Stimulated activated CD8-positive, alpha-beta memory T cell treated with anti-CD3 and anti-CD28 coated beads, Interleukin-12 subunit alpha, Interleukin-12 subunit beta, amount 100 ng/mL, for 1 hour (primary cell): ENCODE measurements around the gene TMEM184B.
"Not testable (repeated sequence)": the region's sequence is repeated elsewhere in the genome, so short reads cannot be mapped to it uniquely, and the experiment has no call there.

Source experiments
- DNase-seq: peaks from one replicate; pipeline ENCODE4 v3.0.0-alpha.2; 2020; ENCODE audit warnings: low read depth

The TMEM184B gene

GRCh38 chr22:38249301-38249700, 23.5 kb downstream of the TMEM184B start:
- no peak for DNase-seq

- DNase-seq: no peak
Measured at GRCh38 chr22:38248280-38248679, 24.5 kb downstream of the TMEM184B start.

- DNase-seq: no peak
Measured at GRCh38 chr22:38247713-38248112, 25.1 kb downstream of the TMEM184B start.

- no peak for DNase-seq
Measured at GRCh38 chr22:38246692-38247091, 26.1 kb downstream of the TMEM184B start.

- no peak for DNase-seq
Measured at GRCh38 chr22:38246046-38246658, 26.7 kb downstream of the TMEM184B start.

- no peak for DNase-seq
Measured at GRCh38 chr22:38244106-38244505, 28.7 kb downstream of the TMEM184B start.

- DNase-seq: no peak
Measured at GRCh38 chr22:38243007-38243765, 29.6 kb downstream of the TMEM184B start.

- DNase-seq: no peak
Measured at GRCh38 chr22:38240734-38241252, 32.0 kb downstream of the TMEM184B start.

GRCh38 chr22:38239101-38239761, 33.6 kb downstream of the TMEM184B start:
- DNase-seq: no peak

GRCh38 chr22:38238519-38239071, 34.2 kb downstream of the TMEM184B start:
- DNase-seq: no peak

GRCh38 chr22:38236786-38237185, 36.0 kb downstream of the TMEM184B start:
- DNase-seq: no peak

- DNase-seq: no peak
Measured at GRCh38 chr22:38235240-38235850, 37.5 kb downstream of the TMEM184B start.

GRCh38 chr22:38233856-38234255, 39.0 kb downstream of the TMEM184B start:
- not testable (repeated sequence) for DNase-seq

GRCh38 chr22:38233427-38233826, 39.4 kb downstream of the TMEM184B start:
- DNase-seq: no peak

- no peak for DNase-seq
Measured at GRCh38 chr22:38232196-38232595, 40.6 kb downstream of the TMEM184B start.

GRCh38 chr22:38230916-38231315, 41.9 kb downstream of the TMEM184B start:
- DNase-seq: no peak

GRCh38 chr22:38230108-38230825, 42.5 kb downstream of the TMEM184B start:
- DNase-seq: no peak

- DNase-seq: no peak
Measured at GRCh38 chr22:38228873-38229740, 43.7 kb downstream of the TMEM184B start.

- no peak for DNase-seq
Measured at GRCh38 chr22:38228326-38228872, 44.4 kb downstream of the TMEM184B start.
